Measurements from ENCODE around the gene CFHR2.

Gene CFHR2

GRCh38 chr1:197003132-197003531 is 59.6 kb downstream of the CFHR2 start:
- DNase-seq: no peak

GRCh38 chr1:197008861-197009260 is 65.3 kb downstream of the CFHR2 start:
- DNase-seq: no peak
